Prostate gland (tissue), 2 donors: ENCODE data around the gene BMERB1.

ENCODE experiments used
- CTCF ChIP-seq, 4 experiments: fragments of 200-600 bp in 2 of 4; fragments of 450-650 bp in 2 of 4; sonication (generic) in 2 of 4; IDR thresholded peaks; 1 replicate in 3 of 4; 2 replicates in 1 of 4; pipeline ENCODE4 v1.5.1; 2016 to 2019; ENCODE audit warnings: antibody characterized with exemption in 4 of 4, mild to moderate bottlenecking in 2 of 4, moderate library complexity in 2 of 4
- POLR2A ChIP-seq: fragments of 450-650 bp; IDR thresholded peaks from one replicate; pipeline ENCODE4 v1.6.1; 2016; ENCODE audit warnings: antibody characterized with exemption, mild to moderate bottlenecking

GRCh38 chr16:15427648-15428239, 6.6 kb upstream of the BMERB1 start:
- TF ChIP-seq CTCF (IDR thresholded peaks at IDR 0.05) (peak; percentile 63 to 78 (median 70)), POLR2A (no peak)
